PC-9 (cell line): ENCODE results near the gene ADAMTS4. TPM values are rescaled to one million over a fixed set of nuclear protein-coding genes. Genes with fewer than 3 reads are reported as not detected.
A peak's percentile ranks its signal among the peaks of the same experiment; 100 is the strongest.

ENCODE experiments used
- BruUV-seq: library from RNA; stranded (reverse); fragments of 400-500 nt; replicated peaks from 2 replicates; lab custom pipeline; 2021; lab: Mats Ljungman, UMichigan
- CTCF ChIA-PET: fragments of 300-600 bp; sonication (Branson Sonifier 250); formaldehyde crosslinking; loops from one replicate; lab custom pipeline; 2022; ENCODE audit warnings: antibody characterized with exemption; lab: Charles Lee
- POLR2A ChIA-PET: fragments of 300-600 bp; sonication (Branson Sonifier 250); formaldehyde crosslinking; loops from one replicate; lab custom pipeline; 2022; ENCODE audit warnings: antibody characterized with exemption; ENCODE audit not compliant: unreplicated experiment; lab: Charles Lee
- DNase-seq, 2 experiments: peaks; one replicate each; pipeline versions ENCODE4 v3.0.0 to v3.0.0-alpha.2; 2015 to 2022; ENCODE audit warnings: mixed read lengths in 1 of 2
- H2AFZ ChIP-seq: fragments of 200-600 bp; sonication (generic); 2 replicates; pipeline ENCODE4 v1.8.1; 2017; ENCODE audit warnings: antibody characterized with exemption
- H3F3A ChIP-seq: fragments of 200-600 bp; sonication (generic); 2 replicates; pipeline ENCODE4 v1.8.1; 2017; ENCODE audit warnings: antibody characterized with exemption, mild to moderate bottlenecking, low read depth; ENCODE audit not compliant: insufficient read depth
- H3K27ac ChIP-seq: fragments of 200-600 bp; sonication (generic); 2 replicates; pipeline ENCODE4 v1.6.1; 2016; ENCODE audit warnings: mixed run types
- H3K27me3 ChIP-seq: fragments of 200-600 bp; sonication (generic); 2 replicates; pipeline ENCODE4 v1.6.1; 2016; ENCODE audit warnings: low read depth, mixed run types; ENCODE audit not compliant: insufficient read depth
- H3K36me3 ChIP-seq: fragments of 200-600 bp; sonication (generic); 2 replicates; pipeline ENCODE4 v1.6.1; 2016; ENCODE audit warnings: low read depth, mixed run types
- H3K4me1 ChIP-seq: fragments of 200-600 bp; sonication (generic); replicated peaks from 2 replicates; pipeline ENCODE4 v1.6.1; 2016; ENCODE audit warnings: mixed run types; ENCODE audit not compliant: insufficient read depth
- H3K4me2 ChIP-seq: fragments of 200-600 bp; sonication (generic); 2 replicates; pipeline ENCODE4 v1.6.1; 2017; ENCODE audit warnings: mixed run types
- H3K4me3 ChIP-seq: fragments of 200-600 bp; sonication (generic); 2 replicates; pipeline ENCODE4 v1.6.1; 2016; ENCODE audit warnings: mixed run types
- H3K79me2 ChIP-seq: fragments of 200-600 bp; sonication (generic); 2 replicates; pipeline ENCODE4 v1.6.1; 2017; ENCODE audit warnings: low read depth, mixed run types
- H3K9me2 ChIP-seq: fragments of 200-600 bp; sonication (generic); 2 replicates; pipeline ENCODE4 v1.8.1; 2017; ENCODE audit warnings: mild to moderate bottlenecking; ENCODE audit not compliant: insufficient read depth
- H3K9me3 ChIP-seq: fragments of 200-600 bp; sonication (generic); 2 replicates; pipeline ENCODE4 v1.8.1; 2016; ENCODE audit warnings: low read depth; ENCODE audit not compliant: insufficient read depth
- H4K20me1 ChIP-seq: fragments of 200-600 bp; sonication (generic); 2 replicates; pipeline ENCODE4 v1.8.1; 2017; ENCODE audit not compliant: insufficient read depth
- CTCF ChIP-seq: fragments of 200-600 bp; sonication (generic); conservative IDR thresholded peaks from 2 replicates; pipeline ENCODE4 v1.6.1; 2017; ENCODE audit warnings: mixed run types, antibody characterized with exemption, mild to moderate bottlenecking, moderate library complexity
- EZH2 ChIP-seq: fragments of 200-600 bp; sonication (generic); IDR thresholded peaks from 2 replicates; pipeline ENCODE4 v1.8.0; 2017; ENCODE audit warnings: antibody characterized with exemption, low read depth
- intact Hi-C: fragments of 100-400 bp; cut with micrococcal nuclease; formaldehyde crosslinking; loops from one replicate; pipeline ENCODE4 v1.10.0; 2022; ENCODE audit not compliant: unreplicated experiment
- total RNA-seq: library from RNA; stranded (reverse); gene quantifications from 2 replicates; pipeline ENCODE4 v1.2.3, GENCODE V29; 2021

ADAMTS4 gene
- total RNA-seq, 1 experiment from 2014 or later, result not detected

GRCh38 chr1:161164901-161165610 lies 33.8 kb downstream of the ADAMTS4 start:
- Histone ChIP-seq H3K27ac (peak overlapping the region; percentile 45), H2AFZ (no peak overlapping the region; the same call in 1 of the 2 replicates), H3K4me3 (peak overlapping the region; percentile 72), H3F3A (peaks cover 26% of the 10 kb centered on the region; the same call in 1 of the 2 replicates), H3K4me1 (peaks cover 19% of the 10 kb centered on the region), H3K9me2 (no peaks in the 10 kb centered on the region), H3K79me2 (peaks cover 13% of the 10 kb centered on the region; the same call in 1 of the 2 replicates), H3K9me3 (no peaks in the 10 kb centered on the region), H3K4me2 (peak overlapping the region; percentile 98), H4K20me1 (no peaks in the 10 kb centered on the region), H3K27me3 (no peaks in the 10 kb centered on the region), H3K36me3 (peaks cover 7% of the 10 kb centered on the region)
- TF ChIP-seq CTCF, result no peak
- TF ChIP-seq EZH2, result no peak
- intact Hi-C loops, result no loop called here
- no TSS peak for BruUV-seq
- ChIA-PET POLR2A (interaction anchor here (1.2 kb wide), 1 partner anchor 11 kb away, joined by 15 read pairs; the partner anchor contains the start of gene UFC1), CTCF (interaction anchor here (1.4 kb wide), 1 partner anchor 144 kb away, joined by 5 read pairs; the partner anchor contains the start of gene F11R)
- no peak for DNase-seq

GRCh38 chr1:161163793-161164192 lies 35.1 kb downstream of the ADAMTS4 start:
- no peak overlapping the region for H3K4me2 ChIP-seq
- H3K36me3 ChIP-seq, result peaks cover 7% of the 10 kb centered on the region
- no peaks in the 10 kb centered on the region for H3K9me3 ChIP-seq
- peaks cover 19% of the 10 kb centered on the region for H3K79me2 ChIP-seq
- no peak overlapping the region for H3K4me3 ChIP-seq
- H3K27ac ChIP-seq, result no peak overlapping the region
- POLR2A ChIA-PET, result no interaction called here
- DNase-seq, result no peak
- no TSS peak for BruUV-seq
- H3F3A ChIP-seq, result peaks cover 26% of the 10 kb centered on the region; the same call in 1 of the 2 replicates
- TF ChIP-seq EZH2, result no peak
- no peak for TF ChIP-seq CTCF
- H4K20me1 ChIP-seq, result no peaks in the 10 kb centered on the region
- intact Hi-C loops, result no loop called here
- no peaks in the 10 kb centered on the region for H3K9me2 ChIP-seq
- CTCF ChIA-PET, result no interaction called here
- H3K4me1 ChIP-seq, result peaks cover 23% of the 10 kb centered on the region
- no peak overlapping the region for H2AFZ ChIP-seq
- H3K27me3 ChIP-seq, result no peaks in the 10 kb centered on the region

- TF ChIP-seq EZH2, result no peak
- TF ChIP-seq CTCF, result no peak
- H4K20me1 ChIP-seq, result no peaks in the 10 kb centered on the region
- no peaks in the 10 kb centered on the region for H3K9me3 ChIP-seq
- intact Hi-C loops, result no loop called here
- H3K4me2 ChIP-seq, result no peak overlapping the region
- ChIA-PET CTCF (interaction anchor here (0.7 kb wide), 1 partner anchor 19 kb away, joined by 3 read pairs; no protein-coding TSS in a partner anchor), POLR2A (interaction anchor here (0.7 kb wide), 1 partner anchor 110 kb away, joined by 3 read pairs; no protein-coding TSS in a partner anchor)
- no peak overlapping the region for H3K27ac ChIP-seq
- peaks cover 19% of the 10 kb centered on the region for H3K79me2 ChIP-seq
- no peak for DNase-seq
- H3F3A ChIP-seq, result peaks cover 33% of the 10 kb centered on the region
- H2AFZ ChIP-seq, result no peak overlapping the region
- H3K4me3 ChIP-seq, result no peak overlapping the region
- peaks cover 29% of the 10 kb centered on the region for H3K4me1 ChIP-seq
- peaks cover 7% of the 10 kb centered on the region for H3K36me3 ChIP-seq
- no peaks in the 10 kb centered on the region for H3K9me2 ChIP-seq
- no peaks in the 10 kb centered on the region for H3K27me3 ChIP-seq
- BruUV-seq, result no TSS peak
Measured at GRCh38 chr1:161162806-161163205, 36.0 kb downstream of the ADAMTS4 start.
